DMS114 treated with DMSO at 0.1 percent for 48 hours (cell line): ENCODE data around the gene HSP90AB1.

Experiments
- DNase-seq: peaks from one replicate; lab custom pipeline; 2025; ENCODE audit not compliant: unreplicated experiment; lab: John Stamatoyannopoulos, UW

Gene HSP90AB1

DNA sequence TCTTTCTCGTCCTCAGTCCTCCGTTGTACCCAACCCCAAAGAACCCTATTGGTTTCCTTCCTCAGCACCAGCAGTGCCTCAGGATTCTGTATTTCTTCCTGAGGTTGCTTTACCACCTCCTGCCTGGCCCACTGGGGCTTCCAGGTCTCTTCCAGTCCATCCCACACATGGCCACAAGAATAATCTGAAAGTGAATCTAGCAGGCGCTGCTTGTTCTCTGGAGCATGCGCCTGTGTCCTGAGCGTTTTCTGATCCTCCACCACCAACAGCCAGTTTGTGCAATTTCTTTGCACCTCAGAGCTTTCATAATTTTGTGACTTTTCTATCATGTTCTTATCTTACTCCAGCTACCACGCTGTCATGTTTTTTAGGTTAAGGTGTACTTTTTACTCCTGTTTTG lies 11.6 kb upstream of the HSP90AB1 start:
- DNase-seq = no peak

- DNase-seq = no peak
These were observed 10.9 kb upstream of the HSP90AB1 start for GRCh38 chr6:44235891-44236516.

DNA sequence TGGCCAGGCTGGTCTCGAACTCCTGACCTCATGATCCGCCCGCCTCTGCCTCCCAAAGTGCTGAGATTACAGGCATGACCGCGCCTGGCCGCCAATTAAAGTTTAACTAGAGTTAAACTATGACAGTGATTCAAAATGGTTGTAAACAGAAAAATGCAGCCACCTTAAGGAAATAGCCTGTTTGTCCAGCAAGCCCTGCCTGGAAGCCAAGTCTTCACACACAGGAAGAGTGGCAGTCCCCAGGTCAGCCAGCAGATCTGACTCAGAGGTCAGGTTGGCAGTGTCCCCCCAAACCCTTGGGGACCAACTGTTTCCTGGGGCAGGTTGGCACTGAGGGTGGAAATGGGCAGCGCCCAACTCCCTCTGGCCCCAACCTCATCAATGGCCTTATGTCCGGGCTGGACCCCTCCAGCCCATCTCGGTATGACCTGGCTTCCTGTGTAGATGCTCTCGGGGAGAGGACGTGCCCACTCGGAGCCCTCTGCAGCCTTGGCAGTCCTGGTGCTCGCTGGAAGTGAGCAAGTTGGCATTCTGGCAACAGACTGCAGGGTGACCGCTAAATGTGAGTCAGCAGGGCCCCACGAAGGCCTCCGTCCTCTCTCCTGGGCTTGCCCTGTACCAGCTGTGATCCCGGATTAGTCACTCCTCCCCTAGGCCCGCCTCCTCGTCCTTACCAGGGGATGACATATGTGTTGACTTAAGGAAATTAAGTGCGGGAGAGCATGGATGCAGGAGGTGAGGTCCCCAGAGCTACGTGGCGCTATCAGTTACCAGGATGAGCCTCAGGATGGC lies 9.7 kb upstream of the HSP90AB1 start:
- peak; percentile 74 for DNase-seq

DNA sequence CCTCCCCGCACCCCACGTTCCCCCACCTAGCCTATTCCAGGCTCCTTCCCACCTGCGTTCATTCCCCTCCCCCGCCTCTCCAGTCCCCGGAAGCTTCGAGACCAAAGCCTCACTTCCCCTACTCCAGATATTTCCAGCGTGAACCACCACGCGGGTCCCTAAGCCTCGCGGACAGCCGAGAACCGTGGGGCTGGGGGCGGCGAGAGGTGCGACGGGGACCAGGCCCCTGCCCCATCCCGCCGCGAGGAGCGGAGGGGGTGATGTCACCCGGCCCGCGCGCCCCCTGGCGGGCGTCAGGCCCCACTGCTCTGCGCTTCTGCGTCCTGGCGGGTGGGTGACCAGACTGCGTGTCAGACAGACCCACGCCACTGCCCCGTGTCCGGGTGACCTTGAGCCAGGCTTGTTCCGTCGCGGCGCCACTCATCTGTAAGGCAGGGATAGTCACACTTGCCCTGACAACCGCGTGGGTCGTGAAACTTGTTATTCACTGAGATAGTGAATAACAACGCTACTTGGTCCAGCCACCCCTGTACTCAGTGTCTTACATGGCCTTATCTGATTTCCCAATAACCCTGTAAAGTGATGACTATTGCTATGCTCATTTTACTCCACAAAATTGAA lies 9.0 kb upstream of the HSP90AB1 start:
- peak; percentile 62 for DNase-seq

DNA sequence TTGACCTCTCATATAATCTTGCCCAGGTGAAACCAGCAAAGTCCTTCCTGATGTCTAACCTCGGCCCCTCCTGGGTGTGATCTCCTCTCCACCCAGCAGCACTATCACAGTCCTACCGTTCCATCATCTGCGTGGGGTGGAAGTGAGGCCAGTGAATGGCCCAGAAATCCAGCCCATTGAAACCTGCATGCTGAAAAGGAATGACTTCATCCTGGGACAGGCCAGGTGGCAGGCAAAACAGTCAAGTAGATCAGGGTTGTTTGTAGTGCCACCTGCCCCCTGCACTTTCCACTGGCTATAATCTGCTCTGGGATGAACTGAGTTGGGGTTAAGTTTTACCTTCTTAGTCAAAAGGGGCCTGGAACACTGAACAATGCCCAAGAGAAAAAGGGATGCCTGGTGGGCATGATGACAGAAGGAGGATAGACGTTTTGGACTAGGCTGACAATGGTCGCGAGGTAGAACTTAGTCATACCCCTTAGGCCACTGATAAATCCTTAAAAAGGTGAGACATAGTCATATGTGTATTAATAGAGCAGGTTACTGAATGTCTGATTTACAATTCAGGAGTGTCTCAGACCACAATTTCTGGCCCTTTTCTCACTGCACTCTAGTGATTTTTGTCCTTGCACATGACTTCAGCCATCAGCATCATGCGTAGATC lies 8.1 kb upstream of the HSP90AB1 start:
- no peak for DNase-seq

- DNase-seq = no peak
These were observed 3.6 kb upstream of the HSP90AB1 start for GRCh38 chr6:44243345-44243744.

DNA sequence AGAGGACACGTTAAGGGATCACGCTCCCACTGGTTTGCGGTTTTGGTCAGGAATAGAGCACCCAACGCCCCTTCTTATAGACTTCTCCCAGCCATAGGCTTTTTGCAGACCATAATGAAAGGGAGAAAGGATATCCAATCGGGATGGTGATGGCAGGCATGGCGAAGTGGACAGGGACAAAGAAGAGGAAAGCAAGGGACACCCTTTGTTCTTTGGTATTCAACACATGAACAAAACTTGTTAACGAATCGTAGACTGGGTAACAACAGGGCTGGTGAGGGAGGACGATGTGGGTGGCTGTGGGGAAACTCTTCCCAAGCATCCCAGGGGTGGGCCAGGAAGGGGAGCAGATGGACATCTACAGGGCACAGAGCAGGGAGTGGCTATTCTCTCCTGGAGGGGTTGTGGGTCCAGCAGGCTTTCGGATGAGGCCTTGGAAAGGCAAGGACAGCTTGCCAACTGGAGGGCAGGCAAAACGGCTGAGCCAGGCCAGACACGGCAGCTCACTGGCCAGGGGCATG lies 1.4 kb upstream of the HSP90AB1 start:
- DNase-seq = no peak

DNA sequence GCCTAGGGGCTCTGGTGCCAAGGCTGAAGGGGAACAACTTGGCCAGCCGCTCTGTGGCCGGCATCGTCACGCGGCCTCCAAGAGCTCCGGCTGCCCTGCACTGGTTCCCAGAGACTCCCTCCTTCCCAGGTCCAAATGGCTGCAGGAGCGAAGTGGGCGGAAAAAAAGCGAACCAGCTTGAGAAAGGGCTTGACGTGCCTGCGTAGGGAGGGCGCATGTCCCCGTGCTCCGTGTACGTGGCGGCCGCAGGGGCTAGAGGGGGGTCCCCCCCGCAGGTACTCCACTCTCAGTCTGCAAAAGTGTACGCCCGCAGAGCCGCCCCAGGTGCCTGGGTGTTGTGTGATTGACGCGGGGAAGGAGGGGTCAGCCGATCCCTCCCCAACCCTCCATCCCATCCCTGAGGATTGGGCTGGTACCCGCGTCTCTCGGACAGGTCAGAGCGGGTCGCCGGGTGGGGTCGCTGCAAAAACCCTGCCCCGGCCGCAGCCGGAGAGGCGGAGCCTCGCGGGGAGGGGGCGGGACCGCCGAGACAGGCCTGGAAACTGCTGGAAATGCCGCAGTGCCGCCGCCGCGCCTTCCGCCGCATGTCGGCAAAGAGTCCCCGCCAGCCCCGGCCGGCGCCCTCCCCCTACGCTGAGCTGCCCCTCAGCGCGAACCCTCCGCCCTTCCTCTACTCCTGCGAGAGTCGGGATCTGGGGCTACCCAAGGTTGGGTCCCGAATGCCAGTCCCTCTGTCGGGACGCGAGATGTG lies 814 bp upstream of the HSP90AB1 start:
- peak; percentile 78 for DNase-seq

DNA sequence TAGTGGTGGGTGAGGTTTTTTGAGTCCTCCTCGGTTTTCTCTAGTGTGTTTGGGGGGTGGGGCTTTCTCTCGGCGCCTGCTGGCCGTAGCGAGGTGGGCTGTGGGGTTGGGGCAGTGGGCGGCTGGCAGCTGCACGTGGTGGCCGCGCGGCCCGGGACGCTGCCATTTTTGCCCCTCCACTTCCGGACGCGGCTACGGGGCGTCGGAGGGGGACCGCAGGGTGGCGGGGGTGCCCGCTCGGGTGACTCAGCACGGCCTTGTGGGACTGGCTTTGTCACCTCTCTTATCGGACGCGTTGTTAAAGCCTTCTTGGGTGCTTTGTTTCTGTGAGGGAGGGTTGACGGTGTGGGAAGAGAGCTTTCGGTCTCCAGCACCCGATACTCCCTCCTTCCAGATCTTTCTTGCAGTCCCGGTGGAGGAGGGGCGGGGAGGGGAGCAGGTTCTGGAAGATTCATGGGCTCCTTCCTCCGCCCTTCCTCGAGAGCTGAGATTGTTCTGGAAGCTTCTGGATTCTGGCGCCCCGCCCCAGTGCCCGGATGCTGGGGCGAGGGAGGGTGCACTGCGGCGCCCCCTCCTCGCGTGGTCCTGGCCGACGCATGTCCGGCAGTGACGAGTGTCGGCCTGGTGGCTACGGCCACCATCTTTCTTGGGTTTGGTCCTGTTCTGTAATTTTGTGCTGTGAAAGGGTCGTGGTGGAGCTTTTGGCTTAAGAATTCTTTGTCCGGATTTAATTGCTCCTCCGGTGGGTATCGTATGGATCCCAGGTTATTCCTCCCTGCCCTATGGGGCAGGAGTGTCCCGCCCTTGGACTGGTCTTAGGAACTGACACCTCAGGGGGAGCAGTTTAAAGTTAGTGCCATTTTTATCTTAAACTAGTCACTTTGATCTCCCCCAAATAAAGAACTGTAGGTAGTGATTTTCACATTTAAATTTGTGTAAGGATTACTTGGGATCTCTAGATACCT lies 719 bp downstream of the HSP90AB1 start:
- DNase-seq = peak; percentile 51

DNA sequence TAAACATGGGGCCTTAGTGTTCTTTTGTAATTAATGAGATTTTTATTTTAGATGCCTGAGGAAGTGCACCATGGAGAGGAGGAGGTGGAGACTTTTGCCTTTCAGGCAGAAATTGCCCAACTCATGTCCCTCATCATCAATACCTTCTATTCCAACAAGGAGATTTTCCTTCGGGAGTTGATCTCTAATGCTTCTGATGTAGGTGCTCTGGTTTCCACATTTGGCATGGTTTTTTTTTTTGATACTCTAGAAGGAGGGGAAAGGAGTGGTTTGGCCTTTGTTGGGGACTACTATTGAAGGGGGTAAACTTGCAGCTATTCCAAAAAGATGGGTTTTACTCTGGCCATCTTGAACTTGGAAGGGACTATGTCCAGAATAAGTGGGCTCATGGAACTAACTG lies 1.7 kb downstream of the HSP90AB1 start:
- DNase-seq = no peak

DNA sequence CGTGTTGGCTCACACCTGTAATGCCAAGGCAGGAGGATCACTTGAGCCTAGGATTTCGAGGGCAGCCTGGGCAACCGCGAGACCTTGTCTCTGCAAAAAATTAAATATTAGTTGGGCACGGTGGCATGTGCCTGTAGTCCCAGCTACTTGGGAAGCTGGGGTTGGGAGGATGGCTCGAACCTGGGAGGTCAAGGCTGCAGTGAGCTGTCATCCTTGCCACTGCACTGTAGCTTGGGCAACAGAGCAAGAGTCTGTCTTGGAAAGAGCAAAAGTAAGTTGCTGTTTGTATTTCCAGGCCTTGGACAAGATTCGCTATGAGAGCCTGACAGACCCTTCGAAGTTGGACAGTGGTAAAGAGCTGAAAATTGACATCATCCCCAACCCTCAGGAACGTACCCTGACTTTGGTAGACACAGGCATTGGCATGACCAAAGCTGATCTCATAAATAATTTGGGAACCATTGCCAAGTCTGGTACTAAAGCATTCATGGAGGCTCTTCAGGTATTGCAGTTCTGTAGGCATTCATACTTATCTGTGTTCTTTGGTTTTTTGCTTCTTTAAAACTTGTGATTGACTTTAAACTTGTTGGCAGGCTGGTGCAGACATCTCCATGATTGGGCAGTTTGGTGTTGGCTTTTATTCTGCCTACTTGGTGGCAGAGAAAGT lies 2.3 kb downstream of the HSP90AB1 start:
- DNase-seq = no peak

- no peak for DNase-seq
These were observed 3.3 kb downstream of the HSP90AB1 start for GRCh38 chr6:44250067-44250717.

GRCh38 chr6:44250718-44251123 lies 3.8 kb downstream of the HSP90AB1 start:
- no peak for DNase-seq

GRCh38 chr6:44251576-44252524 lies 4.9 kb downstream of the HSP90AB1 start:
- DNase-seq = no peak

DNA sequence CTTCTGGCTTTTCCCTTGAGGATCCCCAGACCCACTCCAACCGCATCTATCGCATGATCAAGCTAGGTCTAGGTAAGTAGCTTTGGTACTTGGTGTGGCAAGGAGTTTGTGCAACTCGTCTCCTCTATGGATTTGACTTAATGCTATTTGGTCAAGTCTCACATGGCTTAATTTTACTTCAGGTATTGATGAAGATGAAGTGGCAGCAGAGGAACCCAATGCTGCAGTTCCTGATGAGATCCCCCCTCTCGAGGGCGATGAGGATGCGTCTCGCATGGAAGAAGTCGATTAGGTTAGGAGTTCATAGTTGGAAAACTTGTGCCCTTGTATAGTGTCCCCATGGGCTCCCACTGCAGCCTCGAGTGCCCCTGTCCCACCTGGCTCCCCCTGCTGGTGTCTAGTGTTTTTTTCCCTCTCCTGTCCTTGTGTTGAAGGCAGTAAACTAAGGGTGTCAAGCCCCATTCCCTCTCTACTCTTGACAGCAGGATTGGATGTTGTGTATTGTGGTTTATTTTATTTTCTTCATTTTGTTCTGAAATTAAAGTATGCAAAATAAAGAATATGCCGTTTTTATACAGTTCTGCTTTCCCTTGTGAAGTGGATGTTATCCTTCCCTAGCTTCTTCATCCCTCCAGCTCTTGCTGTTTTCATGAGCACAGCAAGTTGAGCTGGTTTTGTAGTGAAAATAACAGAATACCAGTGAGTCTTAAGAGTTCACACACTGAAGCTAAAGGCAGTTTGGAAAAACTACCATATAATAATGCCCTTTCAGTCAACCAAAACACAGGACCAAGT lies 6.6 kb downstream of the HSP90AB1 start:
- DNase-seq = peak; percentile 66

DNA sequence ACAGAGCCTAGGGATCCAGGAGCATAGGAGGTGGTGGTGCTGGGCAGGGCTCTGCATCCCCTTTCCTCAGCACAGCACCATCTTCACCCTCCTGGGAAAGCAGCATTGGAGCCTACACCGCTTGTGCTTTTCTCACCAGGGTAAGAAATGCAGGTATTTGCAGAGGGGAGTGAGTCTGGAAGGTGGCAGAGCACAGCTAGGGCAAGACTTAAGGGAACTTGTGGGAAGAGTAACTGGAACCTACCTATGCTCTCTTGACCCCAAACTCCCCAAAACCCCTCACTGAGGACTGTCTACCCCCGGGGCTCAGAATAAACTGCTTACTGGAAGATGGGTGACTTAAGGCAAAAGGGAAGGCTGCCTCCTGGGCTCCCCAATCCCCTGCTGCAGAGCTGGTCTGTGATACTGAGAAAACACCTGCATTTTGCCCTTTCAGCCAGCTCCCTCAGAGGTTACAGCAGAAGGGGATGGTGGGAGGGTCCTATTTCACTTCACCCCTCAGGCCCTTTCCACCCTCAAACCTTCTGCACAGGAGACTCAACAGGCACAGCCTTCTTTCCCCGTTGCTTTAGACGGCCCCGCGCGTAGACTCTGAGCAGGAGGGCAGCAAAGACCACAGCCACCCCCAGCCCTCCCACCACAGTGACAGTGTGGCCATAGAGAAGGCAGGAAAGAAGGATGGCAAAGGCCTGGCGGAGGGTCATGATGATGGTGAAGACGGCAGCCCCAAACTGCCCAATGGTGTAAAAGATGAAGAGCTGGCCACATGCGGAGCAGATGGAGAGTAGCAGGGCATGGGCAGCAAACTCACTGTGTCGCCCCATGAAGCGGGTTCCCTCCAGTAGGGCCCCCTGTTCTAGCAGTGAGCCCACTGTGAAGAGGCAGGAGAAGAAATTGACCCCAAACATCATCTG lies 7.5 kb downstream of the HSP90AB1 start:
- DNase-seq = no peak
